Erythroblast (primary cell): Measurements from ENCODE around the gene ERICH2.

Source experiments
- GATA1 ChIP-seq: IDR thresholded peaks from 2 replicates; pipeline ENCODE4 v1.6.1; 2011; ENCODE audit warnings: low read depth, mild to moderate bottlenecking, control low read depth, low read length, moderate library complexity
- POLR2A ChIP-seq: IDR thresholded peaks from 2 replicates; pipeline ENCODE4 v1.6.1; 2011; ENCODE audit warnings: mild to moderate bottlenecking, low read length

DNA sequence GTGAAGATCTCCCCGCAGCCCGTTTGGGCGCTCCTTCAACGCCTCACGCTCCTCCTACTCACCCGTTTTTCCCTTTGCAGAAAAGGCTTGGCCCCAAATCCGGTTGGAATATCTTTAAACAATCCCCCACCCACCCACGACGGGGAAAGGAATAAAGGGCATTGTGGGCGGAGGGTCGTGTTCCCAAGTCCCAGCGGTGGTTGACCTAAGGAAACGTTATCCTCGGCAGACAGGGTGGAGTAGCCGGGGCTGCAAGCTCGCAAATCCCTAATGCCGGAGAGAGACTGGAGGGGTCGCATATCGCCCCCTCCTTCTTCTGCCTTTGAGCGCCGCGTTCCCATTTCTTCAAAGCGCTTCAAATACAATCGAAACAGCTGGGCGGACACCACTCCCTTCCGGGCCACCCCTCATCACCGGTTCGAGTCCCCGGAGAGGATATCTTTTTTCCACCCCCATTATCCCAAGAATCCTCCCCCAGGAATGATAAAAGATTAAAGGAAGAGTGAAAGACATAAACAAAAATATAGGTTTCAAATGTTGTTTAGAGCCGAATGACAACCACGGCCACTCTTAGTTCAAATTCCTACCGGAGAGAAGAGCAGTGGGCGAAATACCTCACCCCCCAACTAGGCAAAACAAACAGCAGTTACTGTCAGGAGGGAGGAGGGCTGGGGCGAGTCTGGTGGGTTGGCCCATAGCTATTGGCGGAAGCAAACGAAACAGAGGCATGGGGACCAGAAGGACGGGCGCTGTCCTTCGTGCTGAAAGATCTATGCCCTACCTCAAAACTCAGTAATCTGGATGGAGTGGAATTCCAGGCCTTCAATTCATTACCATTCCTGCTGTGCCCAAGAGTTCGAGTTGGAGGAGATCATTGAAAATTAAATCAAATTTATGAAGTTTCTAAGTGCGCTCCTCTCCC, 43.7 kb downstream of the ERICH2 start:
- TF ChIP-seq POLR2A: no peak
- no peak for TF ChIP-seq GATA1
